Glomerular endothelial cell (primary cell): ENCODE results near the gene SLC35F1. TPM values are rescaled to one million over a fixed set of nuclear protein-coding genes. Genes with fewer than 3 reads are reported as not detected.

ENCODE experiments used
- DNase-seq: peaks from one replicate; pipeline ENCODE4 v3.0.0-alpha.2; 2011; ENCODE audit warnings: low read depth, low spot score; ENCODE audit errors: extremely low read depth
- total RNA-seq: library from RNA; depleted of rRNA; stranded (reverse); fragments of >200 nt; gene quantifications from 2 replicates; pipeline ENCODE4 v1.2.3, GENCODE V29; 2015

Gene SLC35F1
- total RNA-seq, 1 donor from 2014 or later, result not detected

- DNase-seq, result no peak
These were observed 345.4 kb downstream of the SLC35F1 start for GRCh38 chr6:118252474-118252873.

- DNase-seq, result no peak
These were observed 346.7 kb downstream of the SLC35F1 start for GRCh38 chr6:118253741-118254140.

- no peak for DNase-seq
These were observed 353.8 kb downstream of the SLC35F1 start for GRCh38 chr6:118260833-118261232.

GRCh38 chr6:118263921-118264486 is 356.9 kb downstream of the SLC35F1 start:
- no peak for DNase-seq

GRCh38 chr6:118269659-118270058 is 362.6 kb downstream of the SLC35F1 start:
- no peak for DNase-seq

GRCh38 chr6:118277631-118278030 is 370.6 kb downstream of the SLC35F1 start:
- DNase-seq, result no peak

GRCh38 chr6:118280210-118280609 is 373.1 kb downstream of the SLC35F1 start:
- DNase-seq, result no peak

GRCh38 chr6:118281291-118281690 is 374.2 kb downstream of the SLC35F1 start:
- DNase-seq, result no peak

GRCh38 chr6:118283766-118284165 is 376.7 kb downstream of the SLC35F1 start:
- DNase-seq, result peak; percentile 47

GRCh38 chr6:118284736-118285360 is 377.8 kb downstream of the SLC35F1 start:
- DNase-seq, result no peak

- DNase-seq, result no peak
These were observed 378.7 kb downstream of the SLC35F1 start for GRCh38 chr6:118285791-118286190.

- DNase-seq, result no peak
These were observed 381.5 kb downstream of the SLC35F1 start for GRCh38 chr6:118288355-118289124.

GRCh38 chr6:118292558-118292957 is 385.5 kb downstream of the SLC35F1 start:
- DNase-seq, result no peak

- no peak for DNase-seq
These were observed 387.8 kb downstream of the SLC35F1 start for GRCh38 chr6:118294906-118295305.

- no peak for DNase-seq
These were observed 388.3 kb downstream of the SLC35F1 start for GRCh38 chr6:118295336-118295735.

- DNase-seq, result no peak
These were observed 389.3 kb downstream of the SLC35F1 start for GRCh38 chr6:118296129-118296901.

- no peak for DNase-seq
These were observed 390.8 kb downstream of the SLC35F1 start for GRCh38 chr6:118297821-118298220.

GRCh38 chr6:118298476-118299427 is 391.7 kb downstream of the SLC35F1 start:
- no peak for DNase-seq

- no peak for DNase-seq
These were observed 392.4 kb downstream of the SLC35F1 start for GRCh38 chr6:118299457-118299856.

- no peak for DNase-seq
These were observed 397.3 kb downstream of the SLC35F1 start for GRCh38 chr6:118304321-118304720.
